A673 (cell line): Measurements from ENCODE around the gene PIK3AP1. TPM values are rescaled to one million over a fixed set of nuclear protein-coding genes. Genes with fewer than 3 reads are reported as not detected.

ENCODE experiments used
- BruUV-seq: library from RNA; stranded (reverse); fragments of 400-500 nt; replicated peaks from 2 replicates; lab custom pipeline; 2021; lab: Mats Ljungman, UMichigan
- CTCF ChIA-PET: fragments of 300-600 bp; sonication (Branson Sonifier 250); formaldehyde crosslinking; loops from one replicate; lab custom pipeline; 2022; ENCODE audit warnings: antibody characterized with exemption; lab: Charles Lee
- POLR2A ChIA-PET: fragments of 300-600 bp; sonication (Branson Sonifier 250); formaldehyde crosslinking; loops from one replicate; lab custom pipeline; 2022; ENCODE audit warnings: antibody characterized with exemption; ENCODE audit not compliant: low non-redundant PET; lab: Charles Lee
- DNase-seq: peaks from one replicate; pipeline ENCODE4 v3.0.0-alpha.2; 2015; ENCODE audit warnings: low spot score
- H3K27ac ChIP-seq: fragments of 200-600 bp; sonication (generic); 2 replicates; pipeline ENCODE4 v1.5.1; 2016; ENCODE audit warnings: mixed run types, low read depth, mild to moderate bottlenecking, mixed read lengths, antibody characterized with exemption, low read length; ENCODE audit not compliant: poor library complexity, severe bottlenecking
- H3K27me3 ChIP-seq: fragments of 200-600 bp; sonication (generic); replicated peaks from 2 replicates; pipeline ENCODE4 v1.6.1; 2017; ENCODE audit warnings: mixed run types, low read depth, mild to moderate bottlenecking, mixed read lengths, antibody characterized with exemption, low read length; ENCODE audit not compliant: insufficient read depth, poor library complexity
- H3K36me3 ChIP-seq: fragments of 200-600 bp; sonication (generic); 2 replicates; pipeline ENCODE4 v1.6.1; 2016; ENCODE audit warnings: mixed run types, mild to moderate bottlenecking, mixed read lengths, antibody characterized with exemption, low read length; ENCODE audit not compliant: insufficient read depth, poor library complexity, severe bottlenecking
- H3K4me1 ChIP-seq: fragments of 200-600 bp; sonication (generic); 2 replicates; pipeline ENCODE4 v1.6.1; 2017; ENCODE audit warnings: mixed run types, mild to moderate bottlenecking, mixed read lengths, antibody characterized with exemption, low read length; ENCODE audit not compliant: insufficient read depth, poor library complexity, severe bottlenecking
- H3K4me3 ChIP-seq: fragments of 200-600 bp; sonication (generic); 2 replicates; pipeline ENCODE4 v1.5.1; 2016; ENCODE audit warnings: low read depth, mixed run types, mild to moderate bottlenecking, mixed read lengths, low read length; ENCODE audit not compliant: poor library complexity, severe bottlenecking
- H3K9me3 ChIP-seq: fragments of 200-600 bp; sonication (generic); 2 replicates; pipeline ENCODE4 v1.6.1; 2016; ENCODE audit warnings: mixed run types, low read depth, mild to moderate bottlenecking, mixed read lengths, antibody characterized with exemption, low read length; ENCODE audit not compliant: poor library complexity, severe bottlenecking
- EZH2 ChIP-seq: fragments of 200-600 bp; sonication (generic); IDR thresholded peaks from 2 replicates; pipeline ENCODE4 v1.6.1; 2017; ENCODE audit warnings: borderline replicate concordance, low read depth, mild to moderate bottlenecking, mixed read lengths, antibody characterized with exemption, low read length; ENCODE audit not compliant: poor library complexity, severe bottlenecking
- intact Hi-C: fragments of 100-400 bp; cut with micrococcal nuclease; formaldehyde crosslinking; loops from one replicate; pipeline ENCODE4 v1.10.0; 2022; ENCODE audit not compliant: unreplicated experiment
- total RNA-seq: library from RNA; stranded (reverse); gene quantifications from 2 replicates; pipeline ENCODE4 v1.2.3, GENCODE V29; 2021
- TF ChIP-seq, protein P1 (sequence below): fragments of 300-800, 200-600 bp; sonication (generic); conservative IDR thresholded peaks from 2 replicates; pipeline ENCODE4 v1.5.1; 2017; ENCODE audit warnings: low read depth, mild to moderate bottlenecking, antibody characterized with exemption, low read length, moderate library complexity, mixed read lengths

PIK3AP1 gene
- total RNA-seq, 1 experiment from 2014 or later = 0.24 TPM

GRCh38 chr10:96591946-96592345 lies 128.4 kb downstream of the PIK3AP1 start:
- no peak overlapping the region for H3K27ac ChIP-seq
- H3K27me3 ChIP-seq = no peaks in the 10 kb centered on the region
- ChIA-PET POLR2A (no interaction called here), CTCF (no interaction called here)
- no peak for DNase-seq
- intact Hi-C loops = no loop called here
- peaks cover 9% of the 10 kb centered on the region for H3K4me1 ChIP-seq
- BruUV-seq = no TSS peak
- no peaks in the 10 kb centered on the region for H3K9me3 ChIP-seq
- no peaks in the 10 kb centered on the region for H3K36me3 ChIP-seq
- TF ChIP-seq, protein P1, sequence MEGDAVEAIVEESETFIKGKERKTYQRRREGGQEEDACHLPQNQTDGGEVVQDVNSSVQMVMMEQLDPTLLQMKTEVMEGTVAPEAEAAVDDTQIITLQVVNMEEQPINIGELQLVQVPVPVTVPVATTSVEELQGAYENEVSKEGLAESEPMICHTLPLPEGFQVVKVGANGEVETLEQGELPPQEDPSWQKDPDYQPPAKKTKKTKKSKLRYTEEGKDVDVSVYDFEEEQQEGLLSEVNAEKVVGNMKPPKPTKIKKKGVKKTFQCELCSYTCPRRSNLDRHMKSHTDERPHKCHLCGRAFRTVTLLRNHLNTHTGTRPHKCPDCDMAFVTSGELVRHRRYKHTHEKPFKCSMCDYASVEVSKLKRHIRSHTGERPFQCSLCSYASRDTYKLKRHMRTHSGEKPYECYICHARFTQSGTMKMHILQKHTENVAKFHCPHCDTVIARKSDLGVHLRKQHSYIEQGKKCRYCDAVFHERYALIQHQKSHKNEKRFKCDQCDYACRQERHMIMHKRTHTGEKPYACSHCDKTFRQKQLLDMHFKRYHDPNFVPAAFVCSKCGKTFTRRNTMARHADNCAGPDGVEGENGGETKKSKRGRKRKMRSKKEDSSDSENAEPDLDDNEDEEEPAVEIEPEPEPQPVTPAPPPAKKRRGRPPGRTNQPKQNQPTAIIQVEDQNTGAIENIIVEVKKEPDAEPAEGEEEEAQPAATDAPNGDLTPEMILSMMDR = no peak
- no peak for TF ChIP-seq EZH2
- no peak overlapping the region for H3K4me3 ChIP-seq

GRCh38 chr10:96588616-96589419 lies 131.5 kb downstream of the PIK3AP1 start:
- POLR2A ChIA-PET = no interaction called here
- Histone ChIP-seq H3K4me1 (peaks cover 9% of the 10 kb centered on the region), H3K36me3 (no peaks in the 10 kb centered on the region), H3K4me3 (no peak overlapping the region), H3K27ac (no peak overlapping the region), H3K27me3 (no peaks in the 10 kb centered on the region), H3K9me3 (no peaks in the 10 kb centered on the region)
- peak; percentile 15 for DNase-seq
- CTCF ChIA-PET = no interaction called here
- TF ChIP-seq EZH2 = no peak
- TF ChIP-seq, protein P1 = no peak
- intact Hi-C loops = no loop called here
- BruUV-seq = no TSS peak

DNA sequence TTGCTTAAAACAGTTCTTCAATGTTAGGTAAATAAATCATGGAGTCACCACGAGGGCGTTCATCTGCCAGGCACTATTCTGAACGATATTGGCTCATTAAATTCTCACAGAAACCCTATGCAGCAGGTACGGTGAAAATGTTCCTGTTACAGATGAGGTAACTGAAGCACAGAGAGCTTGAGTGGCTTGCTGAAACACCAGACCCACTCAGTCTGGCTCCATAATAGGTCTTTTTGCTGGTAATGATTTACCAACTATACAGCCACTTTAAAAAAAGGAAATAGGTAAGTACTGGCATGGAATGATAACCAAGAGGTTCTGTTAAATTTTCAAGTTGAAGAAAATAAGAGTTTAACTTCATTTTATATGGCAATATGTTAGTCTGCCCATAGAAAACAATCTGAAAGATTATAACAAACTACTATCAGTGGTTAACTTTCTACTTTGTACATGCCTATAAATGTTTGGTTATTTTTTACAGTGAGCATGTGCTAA lies 132.2 kb downstream of the PIK3AP1 start:
- peak overlapping the region; percentile 79 for H3K4me3 ChIP-seq
- TF ChIP-seq, protein P1 = no peak
- no peak for TF ChIP-seq EZH2
- intact Hi-C loops = no loop called here
- CTCF ChIA-PET = interaction anchor here (1.0 kb wide), 1 partner anchor 32 kb away, joined by 3 read pairs; no protein-coding TSS in a partner anchor
- H3K9me3 ChIP-seq = no peaks in the 10 kb centered on the region
- no peaks in the 10 kb centered on the region for H3K27me3 ChIP-seq
- peaks cover 9% of the 10 kb centered on the region for H3K4me1 ChIP-seq
- no peak for DNase-seq
- POLR2A ChIA-PET = no interaction called here
- BruUV-seq = no TSS peak
- peak overlapping the region; percentile 98 for H3K27ac ChIP-seq
- H3K36me3 ChIP-seq = no peaks in the 10 kb centered on the region
